Fibroblast of skin of left biceps (primary cell): ENCODE data around the gene WASHC2A.
A peak's percentile ranks its signal among the peaks of the same experiment; 100 is the strongest.
"Not testable (repeated sequence)": the region's sequence is repeated elsewhere in the genome, so short reads cannot be mapped to it uniquely, and the experiment has no call there.

ENCODE experiments used
- DNase-seq, 2 experiments: peaks; one replicate each; pipeline ENCODE4 v3.0.0-alpha.2; 2013; ENCODE audit warnings: low read depth in 2 of 2

WASHC2A gene

GRCh38 chr10:50067546-50068351 is at the start of gene WASHC2A:
WASHC2A (plus strand) TSS chr10:50067954; CDS start chr10:50068006, 52 bp downstream.
- DNase-seq: not testable (repeated sequence)

- DNase-seq: not testable (repeated sequence)
Observed at GRCh38 chr10:50019279-50019678, 48.5 kb upstream of the WASHC2A start.

- DNase-seq: not testable (repeated sequence)
Observed at GRCh38 chr10:50020451-50021024, 47.2 kb upstream of the WASHC2A start.

GRCh38 chr10:50021646-50022045 is 46.1 kb upstream of the WASHC2A start:
- DNase-seq: no peak

- DNase-seq: not testable (repeated sequence)
Observed at GRCh38 chr10:50024716-50025383, 42.9 kb upstream of the WASHC2A start.

GRCh38 chr10:50025627-50026026 is 42.1 kb upstream of the WASHC2A start:
- no peak for DNase-seq

- no peak for DNase-seq
Observed at GRCh38 chr10:50027195-50027594, 40.6 kb upstream of the WASHC2A start.

GRCh38 chr10:50033481-50033880 is 34.3 kb upstream of the WASHC2A start:
- DNase-seq: peak; percentile 6 to 13

GRCh38 chr10:50035337-50035736 is 32.4 kb upstream of the WASHC2A start:
- not testable (repeated sequence) for DNase-seq

GRCh38 chr10:50044941-50045664 is 22.7 kb upstream of the WASHC2A start:
- DNase-seq: no peak

GRCh38 chr10:50046457-50046856 is 21.3 kb upstream of the WASHC2A start:
- peak in 1 of 2 experiments; percentile 27 for DNase-seq

- DNase-seq: not testable (repeated sequence)
Observed at GRCh38 chr10:50047594-50047993, 20.2 kb upstream of the WASHC2A start.

- not testable (repeated sequence) for DNase-seq
Observed at GRCh38 chr10:50051995-50052660, 15.6 kb upstream of the WASHC2A start.

- not testable (repeated sequence) for DNase-seq
Observed at GRCh38 chr10:50052778-50053376, 14.9 kb upstream of the WASHC2A start.

- DNase-seq: not testable (repeated sequence)
Observed at GRCh38 chr10:50055494-50056292, 12.1 kb upstream of the WASHC2A start.

GRCh38 chr10:50056654-50057053 is 11.1 kb upstream of the WASHC2A start:
- DNase-seq: not testable (repeated sequence)

GRCh38 chr10:50058727-50059126 is 9.0 kb upstream of the WASHC2A start:
- DNase-seq: not testable (repeated sequence)

- DNase-seq: not testable (repeated sequence)
Observed at GRCh38 chr10:50059946-50060345, 7.8 kb upstream of the WASHC2A start.

- DNase-seq: not testable (repeated sequence)
Observed at GRCh38 chr10:50061548-50061947, 6.2 kb upstream of the WASHC2A start.

- no peak for DNase-seq
Observed at GRCh38 chr10:50063100-50063499, 4.7 kb upstream of the WASHC2A start.
